GM19351 (cell line): ENCODE data around the gene ASB1.
"Not testable (repeated sequence)": the region's sequence is repeated elsewhere in the genome, so short reads cannot be mapped to it uniquely, and the experiment has no call there.

Source experiments
- ATAC-seq: cut with Tn5 transposase; IDR thresholded peaks from one replicate; pipeline ENCODE4 v1.9.1; 2021; ENCODE audit warnings: mild to moderate bottlenecking, moderate library complexity; ENCODE audit not compliant: unreplicated experiment

The ASB1 gene

DNA sequence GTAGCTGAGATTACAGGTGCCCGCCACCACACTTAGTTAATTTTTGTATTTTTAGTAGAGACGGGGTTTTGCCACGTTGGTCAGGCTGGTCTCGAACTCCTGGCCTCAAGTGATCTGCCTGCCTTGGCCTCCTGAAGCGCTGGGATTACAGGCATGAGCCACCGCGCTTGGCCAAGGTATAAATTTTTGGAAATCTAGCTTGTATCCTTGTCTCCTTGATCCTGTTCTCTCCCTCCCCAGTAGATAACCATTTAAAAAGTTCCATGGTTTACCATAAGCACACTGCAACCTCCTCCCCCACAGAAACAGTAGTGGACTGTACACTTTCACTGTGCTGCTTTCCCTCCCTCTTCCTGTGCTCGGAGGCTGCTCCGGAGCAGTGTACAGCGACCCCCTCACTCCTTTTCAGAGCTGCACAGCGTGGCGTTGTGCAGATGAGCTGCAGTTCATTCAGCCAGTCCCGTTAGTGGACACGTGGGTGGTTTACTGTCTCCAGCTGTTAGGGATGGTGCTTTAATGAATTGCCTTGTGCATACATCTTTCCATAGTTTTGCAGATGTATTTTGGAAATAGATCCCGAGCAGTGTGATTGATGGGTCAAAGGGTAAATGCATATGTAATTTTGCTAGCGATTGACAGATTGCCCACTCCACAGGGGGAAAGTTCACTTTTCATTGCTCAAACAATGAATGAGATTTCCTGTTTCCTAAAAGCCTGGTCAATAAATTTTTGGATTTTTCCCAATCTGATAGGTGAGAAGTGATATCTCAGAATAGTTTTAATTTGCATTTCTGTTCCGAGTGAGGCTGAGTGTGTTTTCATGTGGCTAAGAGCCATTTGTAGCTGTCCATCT lies 14.8 kb downstream of the ASB1 start:
- no peak for ATAC-seq

GRCh38 chr2:238442257-238442656 lies 15.5 kb downstream of the ASB1 start:
- ATAC-seq: not testable (repeated sequence)

GRCh38 chr2:238444242-238444641 lies 17.5 kb downstream of the ASB1 start:
- no peak for ATAC-seq

- ATAC-seq: no peak
Observed at GRCh38 chr2:238445409-238446190, 18.9 kb downstream of the ASB1 start.

DNA sequence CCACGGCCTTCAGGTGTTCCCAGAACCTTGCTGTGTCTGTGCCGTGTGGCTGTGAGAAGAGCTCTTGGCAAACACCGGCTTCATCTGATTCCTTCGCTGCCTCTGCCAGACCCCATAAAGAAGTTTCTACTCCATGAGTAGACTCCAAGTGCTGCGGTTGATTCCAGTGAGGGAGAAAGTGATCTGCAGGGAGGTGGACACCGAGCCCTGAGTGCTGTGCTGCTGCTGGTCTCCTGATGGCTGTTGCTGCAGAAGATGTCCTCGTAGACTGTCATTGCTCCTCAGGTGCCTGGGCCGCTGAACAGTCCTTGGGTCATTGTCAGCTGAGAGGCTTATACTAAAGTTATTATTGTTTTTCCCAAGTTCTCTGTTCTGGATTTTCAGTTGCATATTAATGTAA lies 19.6 kb downstream of the ASB1 start:
- no peak for ATAC-seq

GRCh38 chr2:238448031-238448955 lies 21.6 kb downstream of the ASB1 start:
- no peak for ATAC-seq

DNA sequence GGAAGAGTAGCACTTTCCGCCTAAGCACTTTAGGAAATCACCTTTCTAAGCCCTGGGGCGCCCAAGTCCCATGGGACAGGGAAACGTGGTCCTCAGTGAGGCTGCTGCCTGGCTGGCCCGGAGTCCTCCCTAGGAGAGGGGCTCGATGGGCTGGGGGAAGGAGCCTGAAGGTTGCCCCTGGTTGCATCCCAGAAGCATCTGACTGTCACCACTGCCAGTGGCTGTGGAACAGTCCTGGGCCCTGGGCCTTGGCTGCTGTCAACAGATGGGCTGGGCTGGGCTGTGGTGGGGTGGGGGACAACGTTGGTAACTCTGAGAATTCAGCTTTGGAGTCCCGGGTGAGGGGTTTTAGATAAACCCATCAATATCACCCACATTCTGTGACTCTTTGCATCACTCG lies 22.5 kb downstream of the ASB1 start:
- no peak for ATAC-seq

GRCh38 chr2:238449909-238450417 lies 23.2 kb downstream of the ASB1 start:
- ATAC-seq: no peak

GRCh38 chr2:238450440-238450861 lies 23.7 kb downstream of the ASB1 start:
- no peak for ATAC-seq

- no peak for ATAC-seq
Observed at GRCh38 chr2:238453842-238454241, 27.1 kb downstream of the ASB1 start.

- ATAC-seq: no peak
Observed at GRCh38 chr2:238456449-238456848, 29.7 kb downstream of the ASB1 start.

DNA sequence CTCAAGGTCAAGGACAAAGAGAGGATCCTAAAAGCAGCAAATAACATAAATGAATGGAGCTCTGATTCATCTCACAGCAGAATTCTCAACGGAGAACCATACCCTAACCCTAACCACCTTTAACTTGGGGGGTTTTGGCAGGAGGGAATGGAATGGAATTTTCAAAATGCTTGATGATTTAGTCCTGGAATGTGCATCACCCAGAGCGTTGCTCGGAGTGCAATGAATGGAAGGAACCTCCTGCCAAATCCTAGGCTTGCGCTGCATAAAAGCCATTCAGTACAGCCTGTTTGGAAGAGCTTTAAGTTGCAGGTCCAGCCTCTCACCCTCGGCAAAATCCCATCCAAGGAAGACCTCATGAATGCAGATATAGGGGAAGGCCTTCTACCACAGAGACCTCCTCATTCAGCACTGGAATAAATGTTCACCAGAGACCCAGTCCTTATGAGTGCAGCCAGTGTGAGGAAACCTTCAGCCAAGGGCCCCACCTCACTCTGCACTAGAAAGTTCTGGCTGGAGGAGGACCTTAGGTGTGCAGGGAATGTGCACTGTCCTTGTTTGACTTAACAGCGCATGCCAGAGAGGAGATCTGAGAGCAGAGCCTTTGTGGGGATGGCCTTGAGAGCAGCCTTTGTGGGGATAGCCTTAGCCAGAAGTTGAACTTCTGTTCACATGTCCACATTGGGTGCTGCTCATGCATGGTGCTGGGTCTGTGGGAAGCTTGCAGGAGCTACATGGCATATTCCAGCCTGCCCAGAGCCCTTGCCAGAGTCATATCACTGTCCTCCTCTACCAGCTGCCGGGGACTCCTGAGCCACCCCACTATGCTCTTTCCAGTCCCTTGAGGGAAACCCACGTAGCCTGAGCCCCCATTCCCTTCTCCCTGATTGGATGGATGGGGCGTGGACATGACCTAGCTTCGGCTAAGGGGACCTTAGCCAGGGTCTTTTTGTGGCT lies 30.5 kb downstream of the ASB1 start:
- no peak for ATAC-seq

DNA sequence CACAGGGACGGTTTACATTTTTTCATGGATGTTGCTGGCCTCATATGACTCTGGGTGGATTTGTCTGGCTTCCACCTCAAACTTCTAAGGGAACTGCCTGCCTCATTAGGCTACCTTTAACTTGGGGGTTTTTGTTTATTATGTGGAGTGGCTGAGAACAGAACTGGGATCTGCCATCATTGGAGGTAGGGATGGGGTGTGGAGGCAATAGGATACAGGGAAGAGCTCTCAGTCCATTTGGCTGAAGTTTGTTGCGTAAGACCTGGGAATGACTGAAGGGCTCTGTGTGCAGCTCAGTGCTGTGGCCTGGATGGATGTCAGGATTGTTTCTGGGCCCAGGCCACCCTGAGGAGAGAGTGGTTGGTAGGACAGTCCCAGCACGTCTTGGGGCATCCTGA lies 31.2 kb downstream of the ASB1 start:
- no peak for ATAC-seq

DNA sequence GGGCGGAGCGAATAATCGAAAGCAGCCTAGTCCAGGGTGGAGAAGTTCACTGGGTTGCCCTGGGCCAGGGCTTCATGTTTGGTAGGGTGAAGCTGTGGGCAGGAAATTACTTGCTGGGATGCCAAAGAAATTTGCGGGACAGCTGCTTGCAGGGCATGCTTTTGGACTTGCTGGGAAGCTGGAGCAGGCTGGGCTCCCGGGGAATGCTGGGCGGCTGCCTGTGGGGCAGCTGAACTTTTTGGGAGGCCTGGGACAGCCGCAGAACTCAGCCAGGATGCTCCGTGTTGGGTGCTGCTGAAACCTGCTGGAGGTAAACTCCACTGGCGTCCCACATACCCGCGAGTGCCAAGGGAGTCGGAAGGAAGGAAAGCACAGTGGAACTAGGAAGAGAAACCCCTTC lies 31.9 kb downstream of the ASB1 start:
- no peak for ATAC-seq

DNA sequence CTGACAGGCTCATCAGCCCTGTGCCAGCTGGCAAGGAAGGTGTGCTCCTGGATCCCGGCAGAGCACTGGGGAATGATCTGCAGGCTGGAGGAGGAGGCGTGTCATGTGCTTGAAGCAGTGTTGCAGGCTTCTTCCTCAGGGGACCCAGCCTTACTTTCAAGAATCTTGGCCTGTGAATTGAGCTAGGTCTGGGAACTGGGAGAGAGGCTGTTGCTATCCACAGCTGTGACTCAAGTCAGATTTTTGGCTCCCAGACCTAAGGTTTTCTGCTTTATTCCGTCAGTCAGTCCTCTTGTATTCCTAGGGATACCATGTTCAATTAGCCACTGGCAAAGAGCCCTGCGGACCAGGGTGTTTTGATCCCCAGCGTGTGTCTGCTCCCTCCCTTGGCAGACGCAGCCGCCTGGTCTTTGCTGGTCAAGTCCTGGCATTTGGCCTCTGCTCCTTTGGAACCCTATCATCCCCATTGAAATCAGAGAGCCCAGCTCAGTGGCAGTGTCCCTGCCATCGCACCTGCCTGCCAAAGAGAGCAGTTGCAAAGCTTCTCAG lies 32.4 kb downstream of the ASB1 start:
- no peak for ATAC-seq

DNA sequence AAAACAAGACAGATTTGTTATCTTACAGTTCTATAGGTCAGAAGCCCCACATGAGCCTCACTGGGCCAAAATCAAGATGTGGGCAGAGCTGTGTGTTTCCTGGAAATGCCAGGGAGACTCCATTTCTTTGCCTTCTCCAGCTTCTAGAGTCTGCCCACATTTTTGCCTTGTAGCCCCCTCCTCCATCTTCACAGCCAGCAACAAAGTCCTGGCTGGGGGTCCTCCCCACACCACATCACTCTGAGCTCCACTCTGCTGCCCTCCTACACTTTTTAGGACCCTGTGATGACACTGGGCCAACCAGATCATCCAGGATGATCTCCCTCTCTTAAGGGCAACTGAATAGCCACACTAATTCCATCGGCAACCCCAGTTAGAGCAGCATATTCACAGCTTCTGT lies 34.3 kb downstream of the ASB1 start:
- no peak for ATAC-seq

DNA sequence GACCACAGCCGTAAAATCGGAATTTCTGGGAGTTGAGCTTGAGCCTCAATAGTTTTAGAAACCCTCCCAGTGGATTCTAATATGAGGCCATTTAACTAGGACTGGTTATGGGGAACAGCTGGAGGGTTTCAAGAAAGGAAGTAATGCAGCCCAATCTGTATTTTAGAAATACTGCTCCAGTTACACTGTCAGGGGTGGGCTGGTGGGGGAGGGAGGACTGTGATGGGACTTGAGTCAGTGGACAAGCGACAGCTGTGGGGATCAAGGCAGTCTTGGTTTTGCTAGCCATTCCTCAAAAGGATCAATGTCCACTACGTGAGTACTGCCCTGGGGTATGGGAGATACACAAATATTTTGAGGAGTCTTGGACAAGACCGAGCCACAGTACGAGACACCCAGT lies 34.8 kb downstream of the ASB1 start:
- ATAC-seq: no peak

DNA sequence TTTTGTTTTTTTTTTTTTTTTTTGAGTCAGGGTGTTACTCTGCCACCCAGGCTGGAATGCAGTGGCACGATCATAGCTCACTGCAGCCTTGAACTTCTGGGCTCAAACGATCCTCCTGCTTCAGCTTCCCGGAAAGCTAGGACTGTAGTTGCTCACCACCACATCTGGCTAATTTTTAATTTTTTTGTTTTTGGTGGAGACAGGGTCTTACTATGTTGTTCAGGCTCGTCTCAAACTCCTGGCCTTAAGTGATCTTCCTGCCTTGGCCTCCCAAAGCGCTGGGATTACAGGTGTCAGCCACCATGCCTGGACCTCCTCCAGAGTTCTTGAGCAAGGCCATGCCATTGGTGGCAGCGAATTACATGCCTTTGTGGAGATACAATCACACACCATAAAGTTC lies 35.2 kb downstream of the ASB1 start:
- no peak for ATAC-seq

GRCh38 chr2:238462782-238463396 lies 36.2 kb downstream of the ASB1 start:
- ATAC-seq: peak; percentile 63
